ENCODE data around the gene ZER1.

GRCh38 chr9:128684065-128684324 is 87.7 kb downstream of the ZER1 start:
- TF ChIP-seq, protein P1, sequence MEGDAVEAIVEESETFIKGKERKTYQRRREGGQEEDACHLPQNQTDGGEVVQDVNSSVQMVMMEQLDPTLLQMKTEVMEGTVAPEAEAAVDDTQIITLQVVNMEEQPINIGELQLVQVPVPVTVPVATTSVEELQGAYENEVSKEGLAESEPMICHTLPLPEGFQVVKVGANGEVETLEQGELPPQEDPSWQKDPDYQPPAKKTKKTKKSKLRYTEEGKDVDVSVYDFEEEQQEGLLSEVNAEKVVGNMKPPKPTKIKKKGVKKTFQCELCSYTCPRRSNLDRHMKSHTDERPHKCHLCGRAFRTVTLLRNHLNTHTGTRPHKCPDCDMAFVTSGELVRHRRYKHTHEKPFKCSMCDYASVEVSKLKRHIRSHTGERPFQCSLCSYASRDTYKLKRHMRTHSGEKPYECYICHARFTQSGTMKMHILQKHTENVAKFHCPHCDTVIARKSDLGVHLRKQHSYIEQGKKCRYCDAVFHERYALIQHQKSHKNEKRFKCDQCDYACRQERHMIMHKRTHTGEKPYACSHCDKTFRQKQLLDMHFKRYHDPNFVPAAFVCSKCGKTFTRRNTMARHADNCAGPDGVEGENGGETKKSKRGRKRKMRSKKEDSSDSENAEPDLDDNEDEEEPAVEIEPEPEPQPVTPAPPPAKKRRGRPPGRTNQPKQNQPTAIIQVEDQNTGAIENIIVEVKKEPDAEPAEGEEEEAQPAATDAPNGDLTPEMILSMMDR (conservative IDR thresholded peaks at IDR 0.05 in 1 of 2, IDR thresholded peaks at IDR 0.05 in 1 of 2; ENCODE audit: extremely low read depth in 1 of 2, insufficient read depth in 1 of 2, low read depth in 1 of 2, low read length in 2 of 2) = no peak
- TF ChIP-seq EZH2 (IDR thresholded peaks at IDR 0.05; ENCODE audit: borderline replicate concordance, low read length) = no peak

Measured in mammary epithelial cell (primary cell).